Ovary (tissue), 9 donors: Measurements from ENCODE around the gene VAV3. TPM values are rescaled to one million over a fixed set of nuclear protein-coding genes. Genes with fewer than 3 reads are reported as not detected.

Experiments used
- DNase-seq, 5 donors: peaks; one replicate each; pipeline ENCODE4 v3.0.0-alpha.2; 2019 to 2020
- H3K27ac ChIP-seq, 2 donors: fragments of 200-600 bp; one replicate each; pipeline versions ENCODE4 v1.5.1 to v1.8.0; 2019 to 2022
- H3K27me3 ChIP-seq: fragments of 200-600 bp; one replicate; pipeline ENCODE4 v1.8.0; 2022
- H3K36me3 ChIP-seq: fragments of 200-600 bp; sonication (generic); one replicate; pipeline ENCODE4 v1.5.1; 2019
- H3K4me1 ChIP-seq: one replicate; pipeline ENCODE4 v1.8.1; 2013; ENCODE audit warnings: mild to moderate bottlenecking, moderate library complexity; ENCODE audit not compliant: insufficient read depth
- H3K4me3 ChIP-seq: fragments of 200-600 bp; sonication (generic); one replicate; pipeline ENCODE4 v1.5.1; 2017
- H3K9me3 ChIP-seq, 2 donors: fragments of 200-600 bp in 1 of 2; sonication (generic) in 1 of 2; one replicate each; pipeline versions ENCODE4 v1.5.1 to v1.8.1; 2013 to 2019; ENCODE audit warnings: mild to moderate bottlenecking in 1 of 2, moderate library complexity in 1 of 2
- CTCF ChIP-seq, 3 donors: fragments of 450-650 bp in 2 of 3; fragments of 200-600 bp in 1 of 3; IDR thresholded peaks; one replicate each; pipeline versions ENCODE4 v1.5.1 to v1.8.0; 2016 to 2022; ENCODE audit warnings: antibody characterized with exemption in 3 of 3, mild to moderate bottlenecking in 1 of 3
- EP300 ChIP-seq: sonication (generic); formaldehyde crosslinking; IDR thresholded peaks from one replicate; pipeline ENCODE4 v1.6.1; 2017; ENCODE audit warnings: antibody characterized with exemption
- POLR2A ChIP-seq: fragments of 450-650 bp; IDR thresholded peaks from one replicate; pipeline ENCODE4 v1.6.1; 2017; ENCODE audit warnings: antibody characterized with exemption, mild to moderate bottlenecking, moderate library complexity
- WGBS, 3 donors: extraction: QIAGEN DNeasy Blood & Tissue Kit in 1 of 3; methylation state at CpG; one replicate each; pipeline versions ENCODE4 v1.1.5 to v1.1.7; 2013 to 2017; 5-methylcytosine and 5-hydroxymethylcytosine counted together
- intact Hi-C, 4 donors: fragments of 100-400 bp; cut with DNase I; formaldehyde crosslinking; loops; one replicate each; pipeline versions ENCODE4 v1.11.0 to v1.15.1; 2022 to 2023
- polyA plus RNA-seq, 2 donors: library from polyadenylated mRNA; stranded (reverse); fragments of 200-250 nt in 1 of 2; fragments of 350-450 nt in 1 of 2; fragmentation: Illumina TruSeq in 1 of 2; extraction: RNeasy Lipid Tissue Mini Kit (QIAGEN cat#74804) in 1 of 2; gene quantifications; one replicate each; pipeline ENCODE4 v1.2.3, GENCODE V29; 2013 to 2014
- total RNA-seq, 7 donors: library from RNA; depleted of rRNA in 2 of 7; stranded (reverse); fragments of >200 nt in 2 of 7; fragmentation: NEBNext Ultra II Directional in 3 of 7; extraction: Animal tissue kit (Norgen Biotek cat#: 25700) in 3 of 7; gene quantifications; one replicate each; pipeline versions ENCODE4 v1.1.0 to v1.2.4, GENCODE V29; 2016 to 2023
- donor health status: DM: no; HTN: no; CAD: no; lungs with moderate emphysema.
- donor health status: DM: no; HTN: no; CAD: no.
- donor health status: Bipolar disorder and iron deficiency.
- donor health status: DM: yes; HTN: yes; CAD: no.
- donor health status: DM: no; HTN: no; CAD: no.
- donor health status: DM: yes; HTN: yes; CAD: no.

Gene VAV3
- total and polyA plus RNA-seq, 9 donors: 0.78 to 7.4 (median 1.5) TPM

- Histone ChIP-seq H3K27me3 (no peaks in the 10 kb centered on the region), H3K9me3 (no peaks in the 10 kb centered on the region), H3K36me3 (no peaks in the 10 kb centered on the region), H3K4me3 (no peak overlapping the region), H3K4me1 (no peaks in the 10 kb centered on the region), H3K27ac (no peak overlapping the region)
- intact Hi-C loops: no loop called here
- no peak for TF ChIP-seq CTCF (IDR thresholded peaks at IDR 0.05)
- no peak for TF ChIP-seq POLR2A
- TF ChIP-seq EP300: no peak
- DNase-seq: no peak
- 69 to 80% (median 79%) methylated on average over 3 of the region's 3 CpGs for WGBS, 3 donors
Measured at GRCh38 chr1:107976836-107977235, 11.9 kb upstream of the VAV3 start.

- Histone ChIP-seq H3K9me3 (no peaks in the 10 kb centered on the region), H3K4me1 (no peaks in the 10 kb centered on the region), H3K27ac (no peak overlapping the region), H3K36me3 (no peaks in the 10 kb centered on the region), H3K27me3 (no peaks in the 10 kb centered on the region), H3K4me3 (no peak overlapping the region)
- TF ChIP-seq EP300 (no peak), POLR2A (no peak), CTCF (IDR thresholded peaks at IDR 0.05) (no peak)
- intact Hi-C loops: no loop called here
- 58 to 66% (median 65%) methylated on average over 3 of the region's 3 CpGs for WGBS, 3 donors
- DNase-seq: no peak
Measured at GRCh38 chr1:107976431-107976830, 11.5 kb upstream of the VAV3 start.

GRCh38 chr1:107975851-107976250 is 10.9 kb upstream of the VAV3 start:
- TF ChIP-seq POLR2A (no peak), CTCF (IDR thresholded peaks at IDR 0.05) (no peak), EP300 (no peak)
- Histone ChIP-seq H3K27me3 (no peaks in the 10 kb centered on the region), H3K9me3 (no peaks in the 10 kb centered on the region), H3K36me3 (no peaks in the 10 kb centered on the region), H3K4me3 (no peak overlapping the region), H3K27ac (no peak overlapping the region), H3K4me1 (no peaks in the 10 kb centered on the region)
- no peak for DNase-seq
- WGBS, 3 donors: 73 to 80% (median 74%) methylated on average over 4 of the region's 4 CpGs
- intact Hi-C loops: no loop called here

GRCh38 chr1:107974090-107974489 is 9.1 kb upstream of the VAV3 start:
- no peak for TF ChIP-seq POLR2A
- no peak for TF ChIP-seq EP300
- TF ChIP-seq CTCF (IDR thresholded peaks at IDR 0.05): no peak
- Histone ChIP-seq H3K4me3 (no peak overlapping the region), H3K27ac (no peak overlapping the region), H3K36me3 (no peaks in the 10 kb centered on the region), H3K4me1 (no peaks in the 10 kb centered on the region), H3K27me3 (no peaks in the 10 kb centered on the region), H3K9me3 (no peaks in the 10 kb centered on the region)
- no peak for DNase-seq
- intact Hi-C loops: no loop called here
- WGBS, 3 donors: 17 to 41% (median 22%) methylated on average over 2 of the region's 2 CpGs
